NCI-H524 (cell line): ENCODE results near the gene CR2.
"Not testable (repeated sequence)": the region's sequence is repeated elsewhere in the genome, so short reads cannot be mapped to it uniquely, and the experiment has no call there.

Source experiments
- DNase-seq, 2 experiments: peaks; one replicate each; lab custom pipeline; 2025; lab: John Stamatoyannopoulos, UW

CR2 gene

GRCh38 chr1:207444514-207445217 lies 9.5 kb upstream of the CR2 start:
- no peak for DNase-seq

- DNase-seq, result no peak
Measured at GRCh38 chr1:207453710-207454045, 450 bp upstream of the CR2 start.

- peak in 1 of 2 experiments; percentile 5 for DNase-seq
Measured at GRCh38 chr1:207455183-207455754, 1.1 kb downstream of the CR2 start.

- no peak for DNase-seq
Measured at GRCh38 chr1:207458414-207458813, 4.3 kb downstream of the CR2 start.

- DNase-seq, result no peak
Measured at GRCh38 chr1:207459008-207459407, 4.9 kb downstream of the CR2 start.

- no peak for DNase-seq
Measured at GRCh38 chr1:207461649-207462048, 7.5 kb downstream of the CR2 start.

- DNase-seq, result no peak
Measured at GRCh38 chr1:207462535-207462934, 8.4 kb downstream of the CR2 start.

- DNase-seq, result no peak
Measured at GRCh38 chr1:207463021-207463420, 8.9 kb downstream of the CR2 start.

- no peak for DNase-seq
Measured at GRCh38 chr1:207463571-207463970, 9.4 kb downstream of the CR2 start.

- no peak for DNase-seq
Measured at GRCh38 chr1:207470927-207471326, 16.8 kb downstream of the CR2 start.

GRCh38 chr1:207474210-207474609 lies 20.1 kb downstream of the CR2 start:
- DNase-seq, result no peak

- DNase-seq, result no peak
Measured at GRCh38 chr1:207486198-207486597, 32.1 kb downstream of the CR2 start.

- no peak for DNase-seq
Measured at GRCh38 chr1:207487636-207488035, 33.5 kb downstream of the CR2 start.

- no peak for DNase-seq
Measured at GRCh38 chr1:207493212-207493611, 39.1 kb downstream of the CR2 start.

GRCh38 chr1:207494171-207494570 lies 40.0 kb downstream of the CR2 start:
- no peak for DNase-seq

- DNase-seq, result not testable (repeated sequence)
Measured at GRCh38 chr1:207495281-207495680, 41.2 kb downstream of the CR2 start.

- DNase-seq, result peak; percentile 10 to 32
Measured at GRCh38 chr1:207495801-207496792, 42.0 kb downstream of the CR2 start, which contains the start of gene CR1. CR1 (plus strand) TSS chr1:207496157; CDS start chr1:207496268, 111 bp downstream.

GRCh38 chr1:207497941-207498340 lies 43.8 kb downstream of the CR2 start:
- DNase-seq, result no peak

GRCh38 chr1:207499573-207499972 lies 45.4 kb downstream of the CR2 start:
- peak; percentile 50 to 71 for DNase-seq

- DNase-seq, result no peak
Measured at GRCh38 chr1:207500306-207500705, 46.2 kb downstream of the CR2 start.

- DNase-seq, result no peak
Measured at GRCh38 chr1:207501071-207501470, 46.9 kb downstream of the CR2 start.

- DNase-seq, result no peak
Measured at GRCh38 chr1:207502726-207503125, 48.6 kb downstream of the CR2 start.

- no peak for DNase-seq
Measured at GRCh38 chr1:207503950-207504349, 49.8 kb downstream of the CR2 start.
